ENCODE measurements around the gene ELMO1. TPM values are rescaled to one million over a fixed set of nuclear protein-coding genes. Genes with fewer than 3 reads are reported as not detected.

Gene ELMO1
- total and polyA plus RNA-seq, 10 of the 15 experiments (the other 5 are each of a cell fraction or from before 2014, with no cell fraction given), result 22.6 to 85.9 (median 56.6) TPM

- no peak for TF ChIP-seq USF2 (IDR thresholded peaks at IDR 0.05; ENCODE audit: borderline replicate concordance, low read depth, low read length)
- TF ChIP-seq, protein P1, sequence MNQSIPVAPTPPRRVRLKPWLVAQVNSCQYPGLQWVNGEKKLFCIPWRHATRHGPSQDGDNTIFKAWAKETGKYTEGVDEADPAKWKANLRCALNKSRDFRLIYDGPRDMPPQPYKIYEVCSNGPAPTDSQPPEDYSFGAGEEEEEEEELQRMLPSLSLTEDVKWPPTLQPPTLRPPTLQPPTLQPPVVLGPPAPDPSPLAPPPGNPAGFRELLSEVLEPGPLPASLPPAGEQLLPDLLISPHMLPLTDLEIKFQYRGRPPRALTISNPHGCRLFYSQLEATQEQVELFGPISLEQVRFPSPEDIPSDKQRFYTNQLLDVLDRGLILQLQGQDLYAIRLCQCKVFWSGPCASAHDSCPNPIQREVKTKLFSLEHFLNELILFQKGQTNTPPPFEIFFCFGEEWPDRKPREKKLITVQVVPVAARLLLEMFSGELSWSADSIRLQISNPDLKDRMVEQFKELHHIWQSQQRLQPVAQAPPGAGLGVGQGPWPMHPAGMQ (IDR thresholded peaks at IDR 0.05; ENCODE audit: borderline replicate concordance), result no peak
Observed at GRCh38 chr7:37093257-37093656, 355.4 kb downstream of the ELMO1 start (continued).

- Histone ChIP-seq H3K4me1 (ENCODE audit: control insufficient read depth, insufficient read depth, low read length) (no peaks in the 10 kb centered on the region; the same call in 1 of the 2 replicates), H3K4me3 (no peak overlapping the region), H3K79me2 (ENCODE audit: control insufficient read depth, insufficient read depth, low read length) (no peaks in the 10 kb centered on the region), H2AFZ (ENCODE audit: control insufficient read depth, low read depth, low read length) (no peak overlapping the region), H3K27me3 (replicated peaks in 1 of 2; ENCODE audit: control insufficient read depth in 2 of 2, insufficient read depth in 2 of 2, low read length in 1 of 2) (no peaks in the 10 kb centered on the region), H3K27ac (ENCODE audit: control insufficient read depth, insufficient read depth) (no peak overlapping the region), H3K9ac (ENCODE audit: control insufficient read depth, insufficient read depth, low read length) (no peak overlapping the region), H4K20me1 (ENCODE audit: control insufficient read depth, insufficient read depth) (no peaks in the 10 kb centered on the region), H3K9me3 (replicated peaks; ENCODE audit: control insufficient read depth, insufficient read depth, low read length) (peaks cover 6% of the 10 kb centered on the region), H3K36me3 (ENCODE audit: control insufficient read depth in 2 of 2, insufficient read depth in 2 of 2, low read length in 1 of 2) (peaks cover 0 to 11% of the 10 kb centered on the region in 2 experiments), H3K4me2 (ENCODE audit: control insufficient read depth, insufficient read depth) (no peak overlapping the region)
- POLR2A ChIA-PET, result interaction anchor here (0.6 to 0.7 kb wide), 3 partner anchors 9 to 204 kb away, joined by 3 to 5 read pairs (median 4); no protein-coding TSS in a partner anchor
- CTCF ChIA-PET, result interaction anchor here (1.0 kb wide), 1 partner anchor 90 kb away, joined by 3 read pairs; no protein-coding TSS in a partner anchor
- WGBS (ENCODE audit: insufficient coverage, insufficient replicate concordance, low lambda C conversion rate, missing lambda C conversion rate), result 99% methylated on average over 6 of the region's 6 CpGs
- RAD21 ChIA-PET (ENCODE audit: unreplicated experiment), result no interaction called here
- ATAC-seq (no peak), DNase-seq (ENCODE audit: low read depth, low spot score) (no peak), FAIRE-seq (no peak)
- no TSS peak for BruUV-seq (replicated peaks)
- intact Hi-C loops (cut with micrococcal nuclease; ENCODE audit: unreplicated experiment), result no loop called here
- in situ Hi-C loops (cut with MboI), result no loop called here
- SMC1A ChIA-PET (ENCODE audit: uncharacterized antibody, unreplicated experiment), result no interaction called here
- no peak for TF ChIP-seq NKRF (conservative IDR thresholded peaks at IDR 0.05)
- TF ChIP-seq RAD51 (IDR thresholded peaks at IDR 0.05), result no peak
- TF ChIP-seq SRF (IDR thresholded peaks at IDR 0.05; ENCODE audit: low read depth in 2 of 2, low read length in 2 of 2), result no peak
- no peak for TF ChIP-seq NRF1 (conservative IDR thresholded peaks at IDR 0.05; ENCODE audit: low read depth, low read length)
- no peak for TF ChIP-seq CHD4 (IDR thresholded peaks at IDR 0.05)
- TF ChIP-seq SPI1 (IDR thresholded peaks at IDR 0.05; ENCODE audit: borderline replicate concordance, insufficient read depth, low read depth, low read length), result peak; percentile 25; the same call in 1 of the 2 replicates
- no peak for TF ChIP-seq CBFB (IDR thresholded peaks at IDR 0.05; ENCODE audit: low read depth)
Observed at GRCh38 chr7:37092548-37092947, 356.1 kb downstream of the ELMO1 start.

All from GM12878 (cell line).